Hematopoietic multipotent progenitor cell (in vitro differentiated cells): Measurements from ENCODE around the gene XG. TPM values are rescaled to one million over a fixed set of nuclear protein-coding genes. Genes with fewer than 3 reads are reported as not detected.
"Not testable (repeated sequence)": the region's sequence is repeated elsewhere in the genome, so short reads cannot be mapped to it uniquely, and the experiment has no call there.

Experiments
- DNase-seq, 3 donors: peaks; one replicate each; pipeline ENCODE4 v3.0.0-alpha.2; 2011 to 2015; ENCODE audit warnings: low read depth in 2 of 3, low spot score in 2 of 3
- total RNA-seq: library from RNA; depleted of rRNA; stranded (reverse); fragments of >200 nt; gene quantifications from one replicate; pipeline ENCODE4 v1.2.3, GENCODE V29; 2012

Gene XG
- total RNA-seq, 1 donor = under 0.01 TPM

GRCh38 chrX:2732649-2733048 is 19.2 kb upstream of the XG start:
- no peak for DNase-seq

- no peak for DNase-seq
Observed at GRCh38 chrX:2733286-2733685, 18.6 kb upstream of the XG start.

- no peak for DNase-seq
Observed at GRCh38 chrX:2735270-2735669, 16.6 kb upstream of the XG start.

- no peak for DNase-seq
Observed at GRCh38 chrX:2740672-2741071, 11.2 kb upstream of the XG start.

- DNase-seq = no peak
Observed at GRCh38 chrX:2741386-2741785, 10.5 kb upstream of the XG start.

- not testable (repeated sequence) for DNase-seq
Observed at GRCh38 chrX:2746250-2746649, 5.6 kb upstream of the XG start.

GRCh38 chrX:2748171-2748814 is 3.5 kb upstream of the XG start:
- DNase-seq = peak in 1 of 3 donors; percentile 11

GRCh38 chrX:2748815-2749188 is 3.0 kb upstream of the XG start:
- DNase-seq = no peak

- DNase-seq = no peak
Observed at GRCh38 chrX:2751291-2751690, 549 bp upstream of the XG start.

GRCh38 chrX:2752441-2752840 is 601 bp downstream of the XG start:
- DNase-seq = not testable (repeated sequence)

GRCh38 chrX:2755163-2755715 is 3.4 kb downstream of the XG start:
- DNase-seq = not testable (repeated sequence)

- no peak for DNase-seq
Observed at GRCh38 chrX:2756548-2756947, 4.7 kb downstream of the XG start.

- DNase-seq = no peak
Observed at GRCh38 chrX:2761246-2761645, 9.4 kb downstream of the XG start.

- DNase-seq = not testable (repeated sequence)
Observed at GRCh38 chrX:2762671-2763070, 10.8 kb downstream of the XG start.

GRCh38 chrX:2764766-2765548 is 13.1 kb downstream of the XG start:
- not testable (repeated sequence) for DNase-seq

GRCh38 chrX:2765549-2765830 is 13.7 kb downstream of the XG start:
- DNase-seq = no peak

GRCh38 chrX:2766906-2767305 is 15.1 kb downstream of the XG start:
- DNase-seq = no peak

- no peak for DNase-seq
Observed at GRCh38 chrX:2767631-2768455, 16.0 kb downstream of the XG start.

- no peak for DNase-seq
Observed at GRCh38 chrX:2769615-2770014, 17.8 kb downstream of the XG start.

- not testable (repeated sequence) for DNase-seq
Observed at GRCh38 chrX:2773166-2774055, 21.6 kb downstream of the XG start.
